HEK293 (cell line): ENCODE measurements around the gene INPPL1.

ENCODE experiments used
- CTCF ChIP-seq: fragments of 450-650 bp; formaldehyde crosslinking; IDR thresholded peaks from 2 replicates; pipeline ENCODE4 v1.5.1; 2016; ENCODE audit warnings: missing biosample characterization, missing genetic modification characterization
- ZBTB1 ChIP-seq: fragments of 450-650 bp; formaldehyde crosslinking; IDR thresholded peaks from 2 replicates; pipeline ENCODE4 v1.5.1; 2016; ENCODE audit warnings: missing biosample characterization, missing genetic modification characterization
- ZNF335 ChIP-seq: fragments of 450-650 bp; formaldehyde crosslinking; conservative IDR thresholded peaks from 2 replicates; pipeline ENCODE4 v1.5.1; 2016; ENCODE audit warnings: missing biosample characterization, missing genetic modification characterization
- ZNF549 ChIP-seq: fragments of 450-650 bp; IDR thresholded peaks from 2 replicates; pipeline ENCODE4 v1.5.1; 2018; ENCODE audit warnings: missing biosample characterization, missing genetic modification characterization, mild to moderate bottlenecking, inconsistent platforms, moderate library complexity

GRCh38 chr11:72243173-72244059, 18.8 kb downstream of the INPPL1 start:
- TF ChIP-seq CTCF (no peak), ZBTB1 (tag by site-specific recombination) (no peak), ZNF549 (tag by site-specific recombination) (no peak), ZNF335 (no peak)
